Hepatocyte (in vitro differentiated cells): Measurements from ENCODE around the gene ST3GAL4. TPM values are rescaled to one million over a fixed set of nuclear protein-coding genes. Genes with fewer than 3 reads are reported as not detected.

Source experiments
- DNase-seq: peaks from one replicate; pipeline ENCODE4 v3.0.0-alpha.2; 2016; ENCODE audit warnings: low spot score
- H2AFZ ChIP-seq: fragments of 200-600 bp; sonication (generic); 2 replicates; pipeline ENCODE4 v1.6.0; 2016; ENCODE audit warnings: antibody characterized with exemption, mild to moderate bottlenecking
- H3K27ac ChIP-seq: fragments of 200-600 bp; sonication (generic); 2 replicates; pipeline ENCODE4 v1.5.1; 2016; ENCODE audit warnings: mild to moderate bottlenecking
- H3K27me3 ChIP-seq: fragments of 200-600 bp; sonication (generic); 2 replicates; pipeline ENCODE4 v1.6.1; 2016
- H3K36me3 ChIP-seq: fragments of 200-600 bp; sonication (generic); replicated peaks from 2 replicates; pipeline ENCODE4 v1.5.1; 2016; ENCODE audit warnings: low read depth; ENCODE audit not compliant: insufficient read depth
- H3K4me1 ChIP-seq: fragments of 200-600 bp; sonication (generic); 2 replicates; pipeline ENCODE4 v1.5.1; 2016; ENCODE audit warnings: mild to moderate bottlenecking, moderate library complexity; ENCODE audit not compliant: insufficient read depth
- H3K4me2 ChIP-seq: fragments of 200-600 bp; sonication (generic); 2 replicates; pipeline ENCODE4 v1.6.0; 2016
- H3K4me3 ChIP-seq: fragments of 200-600 bp; sonication (generic); 2 replicates; pipeline ENCODE4 v1.5.1; 2016; ENCODE audit warnings: mild to moderate bottlenecking
- H3K79me2 ChIP-seq: fragments of 200-600 bp; sonication (generic); 2 replicates; pipeline ENCODE4 v1.6.0; 2017; ENCODE audit warnings: mild to moderate bottlenecking
- H3K9me2 ChIP-seq: fragments of 200-600 bp; sonication (generic); replicated peaks from 2 replicates; pipeline ENCODE4 v1.6.0; 2017; ENCODE audit warnings: mild to moderate bottlenecking; ENCODE audit not compliant: insufficient read depth
- H3K9me3 ChIP-seq: fragments of 200-600 bp; sonication (generic); 2 replicates; pipeline ENCODE4 v1.5.1; 2016; ENCODE audit warnings: low read depth, mild to moderate bottlenecking
- H4K20me1 ChIP-seq: fragments of 200-600 bp; sonication (generic); 2 replicates; pipeline ENCODE4 v1.6.0; 2016; ENCODE audit warnings: mild to moderate bottlenecking; ENCODE audit not compliant: insufficient read depth, poor library complexity, severe bottlenecking
- CTCF ChIP-seq: fragments of 200-600 bp; sonication (generic); IDR thresholded peaks from 2 replicates; pipeline ENCODE4 v1.5.1; 2016; ENCODE audit warnings: antibody characterized with exemption, mild to moderate bottlenecking; ENCODE audit not compliant: poor library complexity
- EZH2 ChIP-seq: fragments of 200-600 bp; sonication (generic); IDR thresholded peaks from 2 replicates; pipeline ENCODE4 v1.6.1; 2016; ENCODE audit warnings: antibody characterized with exemption, mild to moderate bottlenecking, borderline replicate concordance
- EZH2phosphoT487 ChIP-seq: fragments of 200-600 bp; sonication (generic); IDR thresholded peaks from one replicate; pipeline ENCODE4 v1.6.1; 2018; ENCODE audit warnings: antibody characterized with exemption, mild to moderate bottlenecking, low read depth, moderate library complexity; ENCODE audit not compliant: unreplicated experiment, severe bottlenecking
- WGBS: methylation state at CpG from one replicate; pipeline ENCODE4 v1.1.6; 2016; ENCODE audit warnings: low lambda C conversion rate; ENCODE audit errors: missing lambda C conversion rate; 5-methylcytosine and 5-hydroxymethylcytosine counted together
- polyA plus RNA-seq: library from polyadenylated mRNA; unstranded; fragments of >200 nt; fragmentation: Nextera tagmentation; extraction: Ambion mirVana; gene quantifications from 2 replicates; pipeline ENCODE4 v1.2.1, GENCODE V29; 2016
- total RNA-seq: library from RNA; depleted of rRNA; stranded (reverse); fragments of >200 nt; gene quantifications from 2 replicates; pipeline ENCODE4 v1.2.3, GENCODE V29; 2014

Gene ST3GAL4
- total and polyA plus RNA-seq, 2 experiments from 2014 or later, result 31.0 to 31.5 TPM

GRCh38 chr11:126317756-126318573 is 37.5 kb upstream of the ST3GAL4 start:
- peak overlapping the region; percentile 55 for H3K4me2 ChIP-seq
- peak overlapping the region; percentile 93 for H3K27ac ChIP-seq
- no peaks in the 10 kb centered on the region for H3K27me3 ChIP-seq
- H3K4me3 ChIP-seq, result no peak overlapping the region
- peaks cover 7% of the 10 kb centered on the region for H3K79me2 ChIP-seq
- no peaks in the 10 kb centered on the region for H4K20me1 ChIP-seq
- no peaks in the 10 kb centered on the region for H3K36me3 ChIP-seq
- TF ChIP-seq EZH2, result no peak
- TF ChIP-seq CTCF, result no peak
- no peak for TF ChIP-seq EZH2phosphoT487
- no peaks in the 10 kb centered on the region for H3K9me2 ChIP-seq
- peak; percentile 64 for DNase-seq
- H3K9me3 ChIP-seq, result no peaks in the 10 kb centered on the region
- WGBS, result 65% methylated on average over 14 of the region's 14 CpGs
- peak overlapping the region; percentile 7 for H2AFZ ChIP-seq
- H3K4me1 ChIP-seq, result peaks cover 27% of the 10 kb centered on the region

- H3K9me2 ChIP-seq, result no peaks in the 10 kb centered on the region
- H4K20me1 ChIP-seq, result no peaks in the 10 kb centered on the region
- H2AFZ ChIP-seq, result no peak overlapping the region
- H3K27ac ChIP-seq, result peak overlapping the region; percentile 93
- H3K4me1 ChIP-seq, result peaks cover 24% of the 10 kb centered on the region
- peak overlapping the region; percentile 55 for H3K4me2 ChIP-seq
- H3K9me3 ChIP-seq, result no peaks in the 10 kb centered on the region
- H3K79me2 ChIP-seq, result peaks cover 7% of the 10 kb centered on the region
- peak; percentile 75 for DNase-seq
- TF ChIP-seq EZH2phosphoT487 (no peak), EZH2 (no peak), CTCF (no peak)
- no peaks in the 10 kb centered on the region for H3K27me3 ChIP-seq
- 59% methylated on average over 8 of the region's 9 CpGs for WGBS
- no peak overlapping the region for H3K4me3 ChIP-seq
- H3K36me3 ChIP-seq, result no peaks in the 10 kb centered on the region
These were observed 36.7 kb upstream of the ST3GAL4 start for GRCh38 chr11:126318574-126319373.

GRCh38 chr11:126319374-126319740 is 36.1 kb upstream of the ST3GAL4 start:
- no peaks in the 10 kb centered on the region for H3K9me3 ChIP-seq
- no peak overlapping the region for H2AFZ ChIP-seq
- peaks cover 24% of the 10 kb centered on the region for H3K4me1 ChIP-seq
- no peak for DNase-seq
- H3K27ac ChIP-seq, result peak overlapping the region; percentile 93
- H3K4me3 ChIP-seq, result no peak overlapping the region
- H3K4me2 ChIP-seq, result peak overlapping the region; percentile 7
- no peaks in the 10 kb centered on the region for H3K36me3 ChIP-seq
- no peaks in the 10 kb centered on the region for H3K27me3 ChIP-seq
- no peaks in the 10 kb centered on the region for H3K9me2 ChIP-seq
- TF ChIP-seq EZH2 (no peak), CTCF (no peak), EZH2phosphoT487 (no peak)
- no peaks in the 10 kb centered on the region for H4K20me1 ChIP-seq
- 94% methylated on average over 5 of the region's 5 CpGs for WGBS
- H3K79me2 ChIP-seq, result peaks cover 3% of the 10 kb centered on the region
